ENCODE data around the gene NOS3. TPM values are rescaled to one million over a fixed set of nuclear protein-coding genes. Genes with fewer than 3 reads are reported as not detected.

The NOS3 gene
- total and polyA plus RNA-seq, 2 experiments from 2014 or later = 2.6 to 6.1 TPM

- Mint-ChIP-seq H3K27ac (no peak overlapping the region), H3K4me3 (no peak overlapping the region), H3K36me3 (ENCODE audit: low read depth) (no peaks in the 10 kb centered on the region), H3K4me1 (peaks cover 12% of the 10 kb centered on the region), H3K9me3 (no peaks in the 10 kb centered on the region), H3K27me3 (ENCODE audit: insufficient read depth, low read depth, poor library complexity) (peaks cover 13% of the 10 kb centered on the region)
- Histone ChIP-seq H4K20me1 (replicated peaks; ENCODE audit: insufficient read depth) (no peaks in the 10 kb centered on the region), H2AFZ (no peak overlapping the region), H3F3A (replicated peaks; ENCODE audit: low read depth) (no peaks in the 10 kb centered on the region), H3K27ac (ENCODE audit: low read depth) (no peak overlapping the region), H3K4me2 (peak overlapping the region; percentile 62), H3K4me3 (peak overlapping the region; percentile 37; the same call in 1 of the 2 replicates), H3K36me3 (ENCODE audit: insufficient read depth) (no peaks in the 10 kb centered on the region), H3K9me2 (ENCODE audit: insufficient read depth) (no peaks in the 10 kb centered on the region), H3K4me1 (ENCODE audit: insufficient read depth) (peaks cover 7% of the 10 kb centered on the region; the same call in 1 of the 2 replicates), H3K79me2 (replicated peaks; ENCODE audit: insufficient read depth) (no peaks in the 10 kb centered on the region), H3K27me3 (ENCODE audit: insufficient read depth) (peaks cover 32% of the 10 kb centered on the region)
- ATAC-seq (no peak), DNase-seq (ENCODE audit: low spot score) (no peak)
- TF ChIP-seq POLR2AphosphoS5 (IDR thresholded peaks at IDR 0.05; ENCODE audit: low read depth) = no peak
- TF ChIP-seq, protein P1, sequence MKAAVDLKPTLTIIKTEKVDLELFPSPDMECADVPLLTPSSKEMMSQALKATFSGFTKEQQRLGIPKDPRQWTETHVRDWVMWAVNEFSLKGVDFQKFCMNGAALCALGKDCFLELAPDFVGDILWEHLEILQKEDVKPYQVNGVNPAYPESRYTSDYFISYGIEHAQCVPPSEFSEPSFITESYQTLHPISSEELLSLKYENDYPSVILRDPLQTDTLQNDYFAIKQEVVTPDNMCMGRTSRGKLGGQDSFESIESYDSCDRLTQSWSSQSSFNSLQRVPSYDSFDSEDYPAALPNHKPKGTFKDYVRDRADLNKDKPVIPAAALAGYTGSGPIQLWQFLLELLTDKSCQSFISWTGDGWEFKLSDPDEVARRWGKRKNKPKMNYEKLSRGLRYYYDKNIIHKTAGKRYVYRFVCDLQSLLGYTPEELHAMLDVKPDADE (IDR thresholded peaks at IDR 0.05) = no peak
- no peak for TF ChIP-seq EZH2 (IDR thresholded peaks at IDR 0.05; ENCODE audit: low read depth, unreplicated experiment)
- TF ChIP-seq CREB1 (CRISPR knock-in tag; IDR thresholded peaks at IDR 0.05; ENCODE audit: low read depth) = no peak
- TF ChIP-seq STAT1 (IDR thresholded peaks at IDR 0.05; ENCODE audit: unreplicated experiment) = no peak
- TF ChIP-seq REST (IDR thresholded peaks at IDR 0.05; ENCODE audit: unreplicated experiment) = no peak
- no peak for TF ChIP-seq CTCF (conservative IDR thresholded peaks at IDR 0.05; ENCODE audit: low read depth in 2 of 2)
- TF ChIP-seq JUNB (IDR thresholded peaks at IDR 0.05; ENCODE audit: unreplicated experiment) = no peak
- TF ChIP-seq NANOG (IDR thresholded peaks at IDR 0.05; ENCODE audit: borderline replicate concordance) = no peak
- TF ChIP-seq ZNF114 (CRISPR knock-in tag; IDR thresholded peaks at IDR 0.05) = no peak
- no peak for TF ChIP-seq ZNF331 (CRISPR knock-in tag; IDR thresholded peaks at IDR 0.05; ENCODE audit: low read depth)
- TF ChIP-seq ZNF462 (CRISPR knock-in tag; IDR thresholded peaks at IDR 0.05) = no peak
- no peak for TF ChIP-seq EZH2phosphoT487 (IDR thresholded peaks at IDR 0.05; ENCODE audit: unreplicated experiment)
Measured at GRCh38 chr7:150957133-150958020, 33.4 kb upstream of the NOS3 start.

All from GM23338 (cell line).